Parathyroid adenoma (tissue), 2 donors: ENCODE data around the gene PRG3.

ENCODE experiments used
- H2AFZ ChIP-seq: fragments of 300-600 bp; sonication (generic); one replicate; pipeline ENCODE4 v1.7.0; 2017; ENCODE audit warnings: antibody characterized with exemption, mild to moderate bottlenecking
- H3K27ac ChIP-seq: fragments of 300-600 bp; sonication (generic); one replicate; pipeline ENCODE4 v1.7.0; 2017
- H3K27me3 ChIP-seq: fragments of 300-600 bp; sonication (generic); one replicate; pipeline ENCODE4 v1.7.0; 2017; ENCODE audit warnings: low read length; ENCODE audit not compliant: control insufficient read depth, insufficient read depth
- H3K36me3 ChIP-seq: fragments of 300-600 bp; sonication (generic); one replicate; pipeline ENCODE4 v1.7.0; 2017; ENCODE audit warnings: low read length; ENCODE audit not compliant: control insufficient read depth, insufficient read depth
- H3K4me1 ChIP-seq: fragments of 300-600 bp; sonication (generic); one replicate; pipeline ENCODE4 v1.7.0; 2017; ENCODE audit warnings: control low read depth
- H3K4me2 ChIP-seq: fragments of 300-600 bp; sonication (generic); one replicate; pipeline ENCODE4 v1.7.0; 2017; ENCODE audit warnings: low read length
- H3K4me3 ChIP-seq: fragments of 300-600 bp; sonication (generic); one replicate; pipeline ENCODE4 v1.7.0; 2017; ENCODE audit warnings: low read depth, low read length
- H3K79me2 ChIP-seq: fragments of 300-600 bp; sonication (generic); one replicate; pipeline ENCODE4 v1.7.0; 2017; ENCODE audit warnings: control low read depth
- H3K9ac ChIP-seq: fragments of 300-600 bp; sonication (generic); one replicate; pipeline ENCODE4 v1.7.0; 2017; ENCODE audit warnings: mild to moderate bottlenecking
- H3K9me3 ChIP-seq: fragments of 300-600 bp; sonication (generic); one replicate; pipeline ENCODE4 v1.7.0; 2017; ENCODE audit warnings: low read length; ENCODE audit not compliant: control insufficient read depth
- CTCF ChIP-seq: fragments of 300-600 bp; sonication (generic); IDR thresholded peaks from one replicate; pipeline ENCODE4 v1.7.0; 2017; ENCODE audit warnings: antibody characterized with exemption, mild to moderate bottlenecking
- donor health status: primary hyperparathyroidism.

Gene PRG3

GRCh38 chr11:57353036-57353435 lies 27.9 kb downstream of the PRG3 start:
- no peaks in the 10 kb centered on the region for H3K36me3 ChIP-seq
- no peaks in the 10 kb centered on the region for H3K9me3 ChIP-seq
- H3K4me1 ChIP-seq = no peaks in the 10 kb centered on the region
- no peak overlapping the region for H3K4me2 ChIP-seq
- no peak overlapping the region for H2AFZ ChIP-seq
- H3K4me3 ChIP-seq = no peak overlapping the region
- H3K9ac ChIP-seq = no peak overlapping the region
- TF ChIP-seq CTCF = no peak
- no peaks in the 10 kb centered on the region for H3K27me3 ChIP-seq
- no peak overlapping the region for H3K27ac ChIP-seq
- no peaks in the 10 kb centered on the region for H3K79me2 ChIP-seq

- Histone ChIP-seq H3K27ac (no peak overlapping the region), H3K4me3 (no peak overlapping the region), H3K79me2 (no peaks in the 10 kb centered on the region), H3K9ac (no peak overlapping the region), H3K4me2 (no peak overlapping the region), H3K4me1 (no peaks in the 10 kb centered on the region), H2AFZ (peak overlapping the region; percentile 16), H3K27me3 (no peaks in the 10 kb centered on the region), H3K9me3 (no peaks in the 10 kb centered on the region), H3K36me3 (no peaks in the 10 kb centered on the region)
- TF ChIP-seq CTCF = peak; percentile 64
These were observed 31.3 kb downstream of the PRG3 start for GRCh38 chr11:57349491-57350274.

GRCh38 chr11:57348636-57349313 lies 32.2 kb downstream of the PRG3 start:
- Histone ChIP-seq H3K4me3 (no peak overlapping the region), H3K79me2 (no peaks in the 10 kb centered on the region), H3K4me1 (no peaks in the 10 kb centered on the region), H3K4me2 (no peak overlapping the region), H3K36me3 (no peaks in the 10 kb centered on the region), H3K9ac (no peak overlapping the region), H2AFZ (no peak overlapping the region), H3K27me3 (no peaks in the 10 kb centered on the region), H3K9me3 (no peaks in the 10 kb centered on the region), H3K27ac (no peak overlapping the region)
- no peak for TF ChIP-seq CTCF

GRCh38 chr11:57348052-57348451 lies 32.9 kb downstream of the PRG3 start:
- Histone ChIP-seq H3K4me1 (no peaks in the 10 kb centered on the region), H3K4me2 (no peak overlapping the region), H3K36me3 (no peaks in the 10 kb centered on the region), H3K27ac (no peak overlapping the region), H3K27me3 (no peaks in the 10 kb centered on the region), H3K9me3 (no peaks in the 10 kb centered on the region), H3K4me3 (no peak overlapping the region), H3K79me2 (no peaks in the 10 kb centered on the region), H2AFZ (no peak overlapping the region), H3K9ac (no peak overlapping the region)
- no peak for TF ChIP-seq CTCF
